Mesodermal cell (in vitro differentiated cells): ENCODE data around the gene PEAK1.

ENCODE experiments used
- H3K27ac ChIP-seq: 2 replicates; pipeline ENCODE4 v1.7.0; 2013; ENCODE audit warnings: mild to moderate bottlenecking, low read depth, low read length, moderate library complexity; ENCODE audit not compliant: severe bottlenecking
- H3K36me3 ChIP-seq: 2 replicates; pipeline ENCODE4 v1.7.1; 2013; ENCODE audit warnings: mild to moderate bottlenecking, low read length, moderate library complexity; ENCODE audit not compliant: control insufficient read depth, insufficient read depth
- H3K4me1 ChIP-seq: one replicate; pipeline ENCODE4 v1.7.1; 2013; ENCODE audit warnings: mild to moderate bottlenecking, low read length; ENCODE audit not compliant: insufficient read depth, control insufficient read depth, poor library complexity, severe bottlenecking
- H3K4me3 ChIP-seq: 2 replicates; pipeline ENCODE4 v1.7.0; 2013; ENCODE audit warnings: low read length, control low read depth, mild to moderate bottlenecking; ENCODE audit not compliant: insufficient read depth, poor library complexity, severe bottlenecking; ENCODE audit errors: extremely low read depth
- H3K9me3 ChIP-seq: 2 replicates; pipeline ENCODE4 v1.7.1; 2013; ENCODE audit warnings: mild to moderate bottlenecking, low read length, moderate library complexity; ENCODE audit not compliant: control insufficient read depth
- WGBS, 2 experiments: methylation state at CpG; one replicate each; pipeline ENCODE4 v1.1.5; 2013; ENCODE audit warnings: missing lambda C conversion rate in 2 of 2; ENCODE audit not compliant: insufficient coverage in 2 of 2; 5-methylcytosine and 5-hydroxymethylcytosine counted together

PEAK1 gene

DNA sequence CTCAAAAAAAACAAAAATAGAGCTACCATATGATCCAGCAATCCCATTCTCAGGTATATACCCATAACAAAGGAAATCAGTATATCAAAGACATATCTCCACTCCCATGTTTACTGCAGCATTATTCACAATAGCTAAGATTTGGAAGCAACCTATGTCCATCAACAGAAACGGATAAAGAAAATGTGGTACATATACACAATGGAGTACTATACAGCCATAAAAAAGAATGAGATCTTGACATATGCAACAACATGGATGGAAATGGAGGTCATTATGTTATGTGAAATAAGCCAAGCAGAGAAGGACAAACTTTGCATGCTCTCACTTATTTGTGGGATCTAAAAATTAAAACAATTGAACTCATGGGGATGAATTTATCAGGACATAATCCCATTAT is 19.6 kb downstream of the PEAK1 start:
- WGBS, 2 experiments, result no CpG with 5 or more reads among the region's 1 CpG
- H3K27ac ChIP-seq, result no peak overlapping the region
- no peak overlapping the region for H3K4me3 ChIP-seq
- peaks cover 12% of the 10 kb centered on the region for H3K9me3 ChIP-seq
- no peaks in the 10 kb centered on the region for H3K4me1 ChIP-seq
- H3K36me3 ChIP-seq, result no peaks in the 10 kb centered on the region

DNA sequence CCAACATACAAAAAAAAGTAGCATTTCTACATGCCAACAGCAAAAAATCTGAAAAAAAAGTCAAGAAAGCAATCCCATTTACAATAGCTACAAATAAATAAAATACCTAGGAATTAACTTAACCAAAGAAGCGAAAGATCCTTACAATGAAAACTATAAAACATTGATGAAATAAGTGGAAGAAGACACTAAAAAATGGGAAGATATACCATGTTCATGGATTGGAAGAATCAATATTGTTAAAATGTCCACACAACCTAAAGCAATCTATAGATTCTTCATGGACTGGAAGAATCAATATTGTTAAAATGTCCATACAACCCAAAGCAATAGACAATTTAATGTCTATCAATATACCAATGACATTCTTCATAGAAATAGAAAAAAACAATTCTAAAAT is 21.0 kb downstream of the PEAK1 start:
- no peaks in the 10 kb centered on the region for H3K36me3 ChIP-seq
- WGBS, 2 experiments, result no CpG with 5 or more reads among the region's 1 CpG
- no peak overlapping the region for H3K4me3 ChIP-seq
- peaks cover 12% of the 10 kb centered on the region for H3K9me3 ChIP-seq
- H3K4me1 ChIP-seq, result no peaks in the 10 kb centered on the region
- H3K27ac ChIP-seq, result no peak overlapping the region

DNA sequence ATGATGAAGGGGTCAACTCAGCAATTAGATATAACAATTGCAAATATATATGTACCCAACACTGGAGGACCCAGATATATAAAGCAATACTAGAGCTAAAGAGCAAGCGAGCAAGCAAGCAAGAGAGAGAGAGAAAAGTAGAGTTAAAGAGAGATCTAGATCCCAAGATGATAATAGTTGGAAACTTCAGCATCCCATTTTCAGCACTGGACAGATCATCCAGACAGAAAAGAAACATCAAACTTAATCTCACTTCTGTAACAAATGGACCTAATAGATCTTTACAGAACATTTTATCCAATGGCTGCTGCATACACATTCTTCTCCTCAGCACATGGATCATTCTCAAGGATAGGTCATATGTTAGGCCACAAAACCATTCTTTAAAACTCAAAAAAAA is 23.2 kb downstream of the PEAK1 start:
- Histone ChIP-seq H3K4me3 (no peak overlapping the region), H3K27ac (no peak overlapping the region), H3K36me3 (no peaks in the 10 kb centered on the region), H3K4me1 (no peaks in the 10 kb centered on the region), H3K9me3 (peaks cover 12% of the 10 kb centered on the region)
- whole genome bisulfite sequencing, 2 experiments, result no CpG with 5 or more reads among the region's 1 CpG

DNA sequence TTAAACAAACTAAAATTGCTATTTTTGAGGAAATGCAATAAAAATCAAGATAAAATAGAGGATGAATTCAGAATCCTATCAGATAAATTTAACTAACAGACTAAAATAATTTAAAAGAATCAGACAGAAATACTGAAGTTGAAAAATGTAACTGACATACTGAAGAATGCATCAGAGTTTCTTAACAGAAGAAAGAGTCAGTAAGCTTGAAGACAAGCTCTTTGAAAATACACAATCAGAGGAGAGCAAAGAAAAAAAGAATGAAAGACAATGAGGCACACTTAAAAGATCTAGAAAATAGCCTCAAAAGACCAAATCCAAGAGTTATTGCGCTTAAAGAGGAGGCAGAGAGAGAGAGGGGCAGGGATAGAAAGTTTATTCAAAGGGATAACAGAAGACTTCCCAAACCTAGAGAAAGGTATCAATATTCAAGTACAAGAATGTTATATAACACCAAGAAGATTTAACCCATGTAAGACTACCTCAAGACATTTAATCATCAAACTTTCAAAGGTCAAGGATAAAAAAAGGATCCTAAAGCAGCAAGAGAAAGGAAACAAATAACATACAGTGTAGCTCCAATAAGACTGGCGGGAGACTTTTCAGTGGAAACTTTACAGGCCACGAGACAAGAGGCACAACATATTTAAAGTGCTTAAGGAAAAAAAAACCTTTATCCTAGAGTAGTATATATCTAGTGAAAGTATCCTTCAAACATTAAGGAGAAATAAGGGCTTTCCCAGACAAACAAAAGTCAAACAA is 24.7 kb downstream of the PEAK1 start:
- WGBS, 2 experiments, result 90% methylated on average over 2 of the region's 3 CpGs; no CpG with 5 or more reads in 1 of the 2 experiments
- H3K9me3 ChIP-seq, result peaks cover 9% of the 10 kb centered on the region
- no peaks in the 10 kb centered on the region for H3K36me3 ChIP-seq
- H3K4me3 ChIP-seq, result no peak overlapping the region
- no peaks in the 10 kb centered on the region for H3K4me1 ChIP-seq
- H3K27ac ChIP-seq, result no peak overlapping the region

DNA sequence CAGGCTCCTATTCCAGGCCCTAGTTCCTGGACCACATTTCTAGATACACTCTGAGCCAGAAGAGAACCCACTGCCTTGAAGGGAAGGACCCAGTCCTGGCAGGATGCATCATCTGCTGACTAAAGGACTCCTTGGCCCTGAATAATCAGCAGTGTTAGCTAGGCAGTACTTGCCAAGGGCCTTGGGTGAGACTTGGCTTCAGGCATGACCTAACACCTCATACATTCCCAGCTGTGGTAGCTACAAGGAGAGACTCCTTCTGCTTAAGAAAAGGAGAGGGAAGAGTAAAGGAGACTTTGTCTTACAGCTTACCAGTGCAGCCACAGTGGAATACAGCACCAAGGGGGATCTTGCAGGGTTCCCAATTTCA is 26.4 kb downstream of the PEAK1 start:
- Histone ChIP-seq H3K9me3 (no peaks in the 10 kb centered on the region), H3K36me3 (no peaks in the 10 kb centered on the region), H3K4me3 (no peak overlapping the region), H3K4me1 (no peaks in the 10 kb centered on the region), H3K27ac (no peak overlapping the region)

DNA sequence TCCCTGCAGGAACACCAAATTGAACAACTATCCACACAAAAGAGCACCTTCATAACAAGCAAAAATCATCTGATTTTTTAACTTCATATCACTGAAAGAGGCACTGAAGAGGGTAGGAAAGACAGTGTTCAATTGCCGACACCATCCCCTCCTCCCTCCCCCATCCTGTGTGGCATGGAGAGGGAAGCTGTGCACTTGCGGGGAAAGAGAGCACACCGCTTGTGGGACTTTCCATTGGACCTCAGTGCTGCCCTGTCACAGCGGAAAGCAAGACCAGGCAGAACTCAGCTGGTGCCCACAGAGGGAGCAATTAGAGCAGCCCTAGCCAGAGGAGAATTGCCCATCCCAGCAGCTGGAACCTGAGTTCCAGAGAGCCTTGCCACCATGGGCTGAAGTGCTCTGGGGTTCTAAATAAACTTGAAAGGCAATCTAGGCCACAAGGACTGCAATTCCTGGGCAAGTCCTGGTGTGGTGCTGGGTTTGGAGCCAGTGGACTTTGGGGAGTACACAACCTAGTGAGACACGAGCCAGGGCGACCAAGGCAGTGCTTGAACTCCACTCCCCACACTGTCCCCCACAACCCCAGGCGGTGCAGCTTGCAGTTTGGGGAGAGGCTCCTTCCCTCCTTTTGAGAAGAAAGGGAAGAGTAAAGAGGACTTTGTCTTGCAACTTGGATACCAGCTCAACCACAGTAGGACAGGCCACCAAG is 27.0 kb downstream of the PEAK1 start:
- H3K9me3 ChIP-seq, result no peaks in the 10 kb centered on the region
- no peaks in the 10 kb centered on the region for H3K4me1 ChIP-seq
- WGBS, 2 experiments, result 95% methylated on average over 3 of the region's 7 CpGs
- H3K36me3 ChIP-seq, result no peaks in the 10 kb centered on the region
- no peak overlapping the region for H3K27ac ChIP-seq
- H3K4me3 ChIP-seq, result no peak overlapping the region

DNA sequence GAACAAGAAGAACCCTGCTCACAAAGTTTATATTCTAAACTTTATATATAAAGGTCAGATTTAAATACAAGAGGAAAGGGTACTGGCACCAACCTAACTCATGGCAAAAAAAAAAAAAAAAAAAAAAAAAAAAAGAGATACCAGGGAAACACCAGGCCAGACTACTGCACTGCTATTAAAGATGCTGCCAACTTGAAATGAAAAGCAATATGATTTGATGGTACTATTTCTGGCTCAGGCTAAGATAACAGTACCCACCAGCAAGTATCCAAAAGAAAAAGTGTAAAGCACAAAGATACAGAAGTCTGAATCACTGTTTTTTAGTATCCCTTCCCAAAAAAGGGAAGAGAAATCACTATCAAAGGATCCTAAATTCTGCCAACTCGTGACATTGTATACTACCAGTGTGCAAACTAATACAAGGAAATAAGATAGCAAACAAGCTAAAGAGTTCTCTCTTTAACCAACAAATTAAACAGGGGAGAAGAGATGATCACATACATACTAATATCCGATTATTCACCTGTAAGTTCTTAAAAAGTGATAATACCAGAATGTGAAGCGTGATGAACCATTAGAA is 28.4 kb downstream of the PEAK1 start:
- Histone ChIP-seq H3K4me3 (no peak overlapping the region), H3K9me3 (no peaks in the 10 kb centered on the region), H3K4me1 (no peaks in the 10 kb centered on the region), H3K27ac (no peak overlapping the region), H3K36me3 (no peaks in the 10 kb centered on the region)
- no CpG with 5 or more reads among the region's 3 CpGs for WGBS, 2 experiments

DNA sequence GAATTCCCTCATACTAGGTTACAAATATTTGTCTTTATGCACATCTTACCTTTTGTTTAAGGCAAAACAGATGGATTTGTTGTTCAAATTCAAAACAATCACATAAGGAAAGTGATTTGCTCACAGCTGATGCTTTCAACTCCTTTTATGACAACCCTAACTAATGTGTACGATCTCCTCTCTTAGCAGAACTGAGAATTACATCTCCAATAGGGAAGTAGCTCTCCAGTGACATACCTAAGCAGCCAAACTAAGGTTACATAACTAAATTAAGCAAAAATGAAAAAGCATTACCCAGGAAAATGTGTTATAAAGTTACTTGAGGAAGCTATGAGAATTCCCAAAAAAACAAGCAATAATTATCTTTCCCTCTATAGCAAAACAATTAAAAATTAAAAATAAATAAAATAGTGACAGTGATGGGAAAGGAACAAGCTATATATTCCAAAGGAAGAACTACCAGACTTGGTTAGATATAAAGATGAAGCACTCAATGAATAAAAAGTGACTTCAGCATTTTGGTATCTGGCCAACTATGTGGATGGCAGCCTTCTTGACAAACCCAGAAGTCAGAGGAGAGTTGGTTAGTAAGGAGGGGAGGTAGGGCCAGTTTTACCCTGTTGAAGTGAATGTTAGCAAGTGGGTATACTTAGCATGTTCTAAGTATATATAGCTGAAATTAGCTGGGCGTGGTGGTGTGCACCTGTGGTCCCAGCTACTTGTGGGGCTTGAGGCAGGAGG is 32.4 kb downstream of the PEAK1 start:
- no peak overlapping the region for H3K27ac ChIP-seq
- H3K9me3 ChIP-seq, result no peaks in the 10 kb centered on the region
- no peak overlapping the region for H3K4me3 ChIP-seq
- 80 to 100% methylated on average over 1 of the region's 2 CpGs for WGBS, 2 experiments
- H3K36me3 ChIP-seq, result no peaks in the 10 kb centered on the region
- no peaks in the 10 kb centered on the region for H3K4me1 ChIP-seq

DNA sequence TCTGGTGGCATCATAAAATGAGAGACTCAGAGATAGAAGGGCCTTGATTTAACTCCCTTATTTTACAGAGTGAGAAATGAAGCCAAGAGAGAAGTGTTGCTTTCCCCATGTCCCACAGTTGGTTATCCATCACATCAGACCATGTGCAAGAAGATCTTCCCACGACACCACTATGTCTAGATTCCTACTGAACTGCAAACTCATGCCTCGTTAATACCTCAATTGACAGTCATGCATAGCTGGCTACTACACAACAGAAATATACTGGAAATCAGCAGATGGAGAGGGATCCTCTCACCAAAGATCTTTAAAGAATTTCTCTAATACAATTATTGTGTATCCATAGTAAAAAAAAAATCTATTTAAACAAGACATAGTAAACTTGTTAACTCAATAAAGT is 33.3 kb downstream of the PEAK1 start:
- H3K4me3 ChIP-seq, result no peak overlapping the region
- no peaks in the 10 kb centered on the region for H3K36me3 ChIP-seq
- WGBS, 2 experiments, result 80 to 100% methylated on average over 1 to 2 of the region's 2 CpGs
- no peaks in the 10 kb centered on the region for H3K4me1 ChIP-seq
- H3K9me3 ChIP-seq, result no peaks in the 10 kb centered on the region
- no peak overlapping the region for H3K27ac ChIP-seq

DNA sequence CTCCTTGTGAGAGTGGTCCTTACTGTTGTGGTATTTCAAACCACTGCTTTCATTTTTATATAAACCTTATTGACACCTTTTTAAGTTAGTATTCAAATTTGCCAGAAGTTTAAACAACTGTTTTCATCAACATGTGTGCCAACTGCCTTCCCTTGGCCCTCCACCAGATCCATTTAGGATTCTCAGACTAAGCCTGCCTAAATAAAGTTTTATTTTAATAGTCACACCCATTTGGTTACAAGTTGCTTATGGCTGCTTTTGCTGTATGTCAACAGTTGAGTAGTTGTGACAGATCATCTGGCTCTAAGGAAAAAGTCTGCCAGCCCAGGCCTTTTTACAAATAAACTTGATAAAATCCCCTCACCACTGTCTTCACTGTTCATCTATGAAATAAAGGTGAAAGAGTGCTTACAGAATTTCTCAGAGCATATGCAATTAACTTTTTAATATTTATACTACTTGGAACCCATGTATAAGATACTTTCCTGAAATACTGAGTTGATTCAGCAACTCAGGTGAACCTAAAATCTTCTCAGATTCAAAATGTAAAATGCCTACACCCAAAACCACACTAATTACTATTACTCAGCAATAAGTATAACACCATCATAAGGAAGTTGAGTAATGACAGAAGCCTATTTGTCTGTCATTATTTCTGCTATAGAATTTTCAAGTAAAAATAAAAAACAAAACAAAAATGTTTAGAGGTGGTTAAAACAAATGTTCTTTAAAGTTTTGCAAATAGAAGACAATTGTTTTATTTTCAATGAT is 35.1 kb downstream of the PEAK1 start:
- H3K4me1 ChIP-seq, result no peaks in the 10 kb centered on the region
- no peaks in the 10 kb centered on the region for H3K9me3 ChIP-seq
- H3K36me3 ChIP-seq, result no peaks in the 10 kb centered on the region
- H3K27ac ChIP-seq, result no peak overlapping the region
- no peak overlapping the region for H3K4me3 ChIP-seq
